Stimulated activated CD4-positive, alpha-beta T cell treated with anti-CD3 and anti-CD28 coated beads, Interleukin-4, amount 100 ng/mL, for 4 hours (primary cell): ENCODE data around the gene DPM3.
"Not testable (repeated sequence)": the region's sequence is repeated elsewhere in the genome, so short reads cannot be mapped to it uniquely, and the experiment has no call there.

ENCODE experiments used
- DNase-seq, 2 experiments: peaks; one replicate each; pipeline ENCODE4 v3.0.0-alpha.2; 2020

The DPM3 gene

GRCh38 chr1:155123801-155124200 is 16.5 kb downstream of the DPM3 start:
- DNase-seq, result no peak

- DNase-seq, result no peak
Measured at GRCh38 chr1:155122308-155122707, 18.0 kb downstream of the DPM3 start.

GRCh38 chr1:155121249-155121648 is 19.1 kb downstream of the DPM3 start:
- DNase-seq, result no peak

GRCh38 chr1:155120253-155120652 is 20.1 kb downstream of the DPM3 start:
- DNase-seq, result no peak

GRCh38 chr1:155118090-155118489 is 22.2 kb downstream of the DPM3 start:
- DNase-seq, result not testable (repeated sequence)

GRCh38 chr1:155117610-155118009 is 22.7 kb downstream of the DPM3 start:
- no peak for DNase-seq

GRCh38 chr1:155116113-155116764 is 24.1 kb downstream of the DPM3 start:
- DNase-seq, result no peak

- no peak for DNase-seq
Measured at GRCh38 chr1:155113450-155113980, 26.8 kb downstream of the DPM3 start.

- no peak for DNase-seq
Measured at GRCh38 chr1:155110826-155111225, 29.5 kb downstream of the DPM3 start.

GRCh38 chr1:155110381-155110780 is 29.9 kb downstream of the DPM3 start:
- no peak for DNase-seq

- no peak for DNase-seq
Measured at GRCh38 chr1:155108296-155108695, 32.0 kb downstream of the DPM3 start.

- no peak for DNase-seq
Measured at GRCh38 chr1:155107309-155108264, 32.7 kb downstream of the DPM3 start.

- DNase-seq, result no peak
Measured at GRCh38 chr1:155106862-155107261, 33.5 kb downstream of the DPM3 start.

- no peak for DNase-seq
Measured at GRCh38 chr1:155105604-155106011, 34.7 kb downstream of the DPM3 start.

GRCh38 chr1:155104605-155105534 is 35.5 kb downstream of the DPM3 start:
- DNase-seq, result no peak

- DNase-seq, result no peak
Measured at GRCh38 chr1:155103325-155103724, 37.0 kb downstream of the DPM3 start.

- DNase-seq, result no peak
Measured at GRCh38 chr1:155099331-155099730, 41.0 kb downstream of the DPM3 start.

- DNase-seq, result no peak
Measured at GRCh38 chr1:155094622-155094948, 45.7 kb downstream of the DPM3 start.

GRCh38 chr1:155093911-155094621 is 46.3 kb downstream of the DPM3 start:
- DNase-seq, result no peak

GRCh38 chr1:155092641-155093040 is 47.7 kb downstream of the DPM3 start:
- DNase-seq, result no peak

- no peak for DNase-seq
Measured at GRCh38 chr1:155092131-155092530, 48.2 kb downstream of the DPM3 start.
